ENCODE results near the gene TMTC4. TPM values are rescaled to one million over a fixed set of nuclear protein-coding genes. Genes with fewer than 3 reads are reported as not detected.

TMTC4 gene
- polyA plus RNA-seq, 3 donors = 2.1 to 11.5 (median 3.9) TPM

DNA sequence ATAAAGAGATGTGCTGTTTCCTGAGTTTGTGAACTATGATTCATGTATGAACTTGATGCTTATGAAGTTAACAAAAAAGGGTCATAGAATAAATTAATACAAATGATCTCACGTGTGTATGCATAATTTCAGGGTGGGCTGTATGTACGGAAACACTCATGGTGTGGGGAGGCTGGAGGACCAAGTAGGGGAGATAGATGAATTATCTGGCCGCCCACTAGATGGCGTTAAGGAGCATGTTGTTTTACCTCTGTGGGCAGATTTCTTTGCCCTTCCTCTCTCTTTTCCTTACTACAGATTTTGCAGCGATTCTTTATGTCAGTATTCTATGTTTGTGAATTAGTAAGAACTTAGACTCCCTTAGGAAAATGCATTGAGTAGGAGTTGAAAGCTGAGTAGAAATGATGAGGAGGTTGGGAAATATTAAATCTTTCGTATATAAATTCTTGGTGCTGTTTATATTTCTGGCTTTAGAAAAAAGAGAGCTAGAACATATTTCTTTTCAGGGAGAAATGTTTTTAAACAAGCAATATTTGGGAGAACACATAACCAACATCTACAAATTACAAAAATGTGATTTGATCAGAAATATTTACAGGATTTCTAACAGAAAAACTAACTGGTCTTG lies 47.4 kb upstream of the TMTC4 start:
- TF ChIP-seq CTCF (IDR thresholded peaks at IDR 0.05) = peak; percentile 88
- intact Hi-C loops (cut with micrococcal nuclease) = no loop called here
- no CpG with 5 or more reads among the region's 6 CpGs for WGBS (ENCODE audit: insufficient coverage)
- H3K27ac Mint-ChIP-seq = no peak overlapping the region
- peaks cover 0 to 9% (median 3%) of the 10 kb centered on the region in 7 donors for H3K9me3 Mint-ChIP-seq
- DNase-seq = peak; percentile 6 to 29 (median 20)
- Histone ChIP-seq H3K9ac (ENCODE audit: insufficient read depth, low read length, poor library complexity, severe bottlenecking) (no peak overlapping the region), H3K27ac (ENCODE audit: low read depth in 1 of 2, low read length in 2 of 2) (no peak overlapping the region), H2AFZ (ENCODE audit: insufficient read depth, low read depth, low read length, poor library complexity, severe bottlenecking) (no peak overlapping the region), H3K4me3 (replicated peaks in 1 of 3; ENCODE audit: low read depth in 2 of 3, low read length in 3 of 3) (no peak overlapping the region), H3K9me3 (replicated peaks in 1 of 2; ENCODE audit: control insufficient read depth in 1 of 2, insufficient read depth in 1 of 2, low read length in 2 of 2) (no peaks in the 10 kb centered on the region), H3K79me2 (ENCODE audit: insufficient read depth, low read length) (no peaks in the 10 kb centered on the region), H3K4me2 (replicated peaks; ENCODE audit: extremely low read depth, low read length, poor library complexity, severe bottlenecking) (no peak overlapping the region), H4K20me1 (ENCODE audit: insufficient read depth, low read length) (no peaks in the 10 kb centered on the region), H3K36me3 (replicated peaks in 1 of 2; ENCODE audit: control insufficient read depth in 1 of 2, insufficient read depth in 2 of 2, low read length in 2 of 2) (no peaks in the 10 kb centered on the region), H3K27me3 (ENCODE audit: control insufficient read depth in 2 of 2, insufficient read depth in 2 of 2, low read length in 2 of 2) (no peaks in the 10 kb centered on the region), H3K4me1 (ENCODE audit: control insufficient read depth in 1 of 2, insufficient read depth in 2 of 2, low read length in 2 of 2) (no peaks in the 10 kb centered on the region)
- H3K36me3 Mint-ChIP-seq = no peaks in the 10 kb centered on the region
- no peaks in the 10 kb centered on the region for H3K4me1 Mint-ChIP-seq
- H3K27me3 Mint-ChIP-seq (ENCODE audit: low read depth in 3 of 3) = peaks cover 0 to 8% (median 3%) of the 10 kb centered on the region in 3 donors
- no peak overlapping the region for H3K4me3 Mint-ChIP-seq

GRCh38 chr13:100715604-100716003 lies 41.0 kb upstream of the TMTC4 start:
- H3K27me3 ChIP-seq (ENCODE audit: control insufficient read depth in 2 of 2, insufficient read depth in 2 of 2, low read length in 2 of 2) = no peaks in the 10 kb centered on the region
- H3K27ac ChIP-seq (ENCODE audit: low read depth in 1 of 2, low read length in 2 of 2) = no peak overlapping the region
- H3K4me3 ChIP-seq (replicated peaks in 1 of 3; ENCODE audit: low read depth in 2 of 3, low read length in 3 of 3) = no peak overlapping the region
- H3K9me3 Mint-ChIP-seq = peaks cover 2 to 22% (median 6%) of the 10 kb centered on the region in 7 donors
- no peaks in the 10 kb centered on the region for H3K4me1 ChIP-seq (ENCODE audit: control insufficient read depth in 1 of 2, insufficient read depth in 2 of 2, low read length in 2 of 2)
- H3K9ac ChIP-seq (ENCODE audit: insufficient read depth, low read length, poor library complexity, severe bottlenecking) = no peak overlapping the region
- H4K20me1 ChIP-seq (ENCODE audit: insufficient read depth, low read length) = no peaks in the 10 kb centered on the region
- no peak overlapping the region for H2AFZ ChIP-seq (ENCODE audit: insufficient read depth, low read depth, low read length, poor library complexity, severe bottlenecking)
- no peaks in the 10 kb centered on the region for H3K4me1 Mint-ChIP-seq
- H3K27ac Mint-ChIP-seq = no peak overlapping the region
- DNase-seq = no peak
- H3K27me3 Mint-ChIP-seq (ENCODE audit: low read depth in 3 of 3) = peaks cover 2 to 7% (median 3%) of the 10 kb centered on the region in 3 donors
- no peaks in the 10 kb centered on the region for H3K9me3 ChIP-seq (replicated peaks in 1 of 2; ENCODE audit: control insufficient read depth in 1 of 2, insufficient read depth in 1 of 2, low read length in 2 of 2)
- H3K4me3 Mint-ChIP-seq = no peak overlapping the region
- TF ChIP-seq CTCF (IDR thresholded peaks at IDR 0.05) = no peak
- H3K4me2 ChIP-seq (replicated peaks; ENCODE audit: extremely low read depth, low read length, poor library complexity, severe bottlenecking) = no peak overlapping the region
- 100% methylated on average over 4 of the region's 7 CpGs for WGBS (ENCODE audit: insufficient coverage)
- H3K36me3 ChIP-seq (replicated peaks in 1 of 2; ENCODE audit: control insufficient read depth in 1 of 2, insufficient read depth in 2 of 2, low read length in 2 of 2) = no peaks in the 10 kb centered on the region
- H3K79me2 ChIP-seq (ENCODE audit: insufficient read depth, low read length) = no peaks in the 10 kb centered on the region
- intact Hi-C loops (cut with micrococcal nuclease) = no loop called here
- no peaks in the 10 kb centered on the region for H3K36me3 Mint-ChIP-seq
